ENCODE data around the gene ATP11C.
"Not testable (repeated sequence)": the region's sequence is repeated elsewhere in the genome, so short reads cannot be mapped to it uniquely, and the experiment has no call there.

The ATP11C gene

DNA sequence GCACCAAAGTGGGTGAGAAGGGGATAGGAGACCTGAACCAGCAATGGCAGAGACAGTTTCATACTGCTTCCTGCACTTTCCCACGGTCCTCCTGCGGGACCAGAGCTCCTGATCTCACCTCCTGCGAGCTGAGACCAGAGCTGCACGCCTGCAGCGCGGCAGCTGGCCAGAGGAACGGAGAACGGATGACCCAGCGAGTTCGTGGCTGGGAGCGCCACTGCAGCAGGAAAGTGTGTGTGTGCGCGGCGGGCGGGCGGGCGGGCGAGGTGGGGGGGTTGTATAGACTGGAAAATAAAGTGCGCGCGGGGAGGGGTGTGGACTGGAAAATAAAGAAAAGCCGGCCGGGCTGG, 241.4 kb downstream of the ATP11C start:
- H3K27ac ChIP-seq = no peak overlapping the region
- TF ChIP-seq, protein P1, sequence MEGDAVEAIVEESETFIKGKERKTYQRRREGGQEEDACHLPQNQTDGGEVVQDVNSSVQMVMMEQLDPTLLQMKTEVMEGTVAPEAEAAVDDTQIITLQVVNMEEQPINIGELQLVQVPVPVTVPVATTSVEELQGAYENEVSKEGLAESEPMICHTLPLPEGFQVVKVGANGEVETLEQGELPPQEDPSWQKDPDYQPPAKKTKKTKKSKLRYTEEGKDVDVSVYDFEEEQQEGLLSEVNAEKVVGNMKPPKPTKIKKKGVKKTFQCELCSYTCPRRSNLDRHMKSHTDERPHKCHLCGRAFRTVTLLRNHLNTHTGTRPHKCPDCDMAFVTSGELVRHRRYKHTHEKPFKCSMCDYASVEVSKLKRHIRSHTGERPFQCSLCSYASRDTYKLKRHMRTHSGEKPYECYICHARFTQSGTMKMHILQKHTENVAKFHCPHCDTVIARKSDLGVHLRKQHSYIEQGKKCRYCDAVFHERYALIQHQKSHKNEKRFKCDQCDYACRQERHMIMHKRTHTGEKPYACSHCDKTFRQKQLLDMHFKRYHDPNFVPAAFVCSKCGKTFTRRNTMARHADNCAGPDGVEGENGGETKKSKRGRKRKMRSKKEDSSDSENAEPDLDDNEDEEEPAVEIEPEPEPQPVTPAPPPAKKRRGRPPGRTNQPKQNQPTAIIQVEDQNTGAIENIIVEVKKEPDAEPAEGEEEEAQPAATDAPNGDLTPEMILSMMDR (conservative IDR thresholded peaks at IDR 0.05) = no peak

DNA sequence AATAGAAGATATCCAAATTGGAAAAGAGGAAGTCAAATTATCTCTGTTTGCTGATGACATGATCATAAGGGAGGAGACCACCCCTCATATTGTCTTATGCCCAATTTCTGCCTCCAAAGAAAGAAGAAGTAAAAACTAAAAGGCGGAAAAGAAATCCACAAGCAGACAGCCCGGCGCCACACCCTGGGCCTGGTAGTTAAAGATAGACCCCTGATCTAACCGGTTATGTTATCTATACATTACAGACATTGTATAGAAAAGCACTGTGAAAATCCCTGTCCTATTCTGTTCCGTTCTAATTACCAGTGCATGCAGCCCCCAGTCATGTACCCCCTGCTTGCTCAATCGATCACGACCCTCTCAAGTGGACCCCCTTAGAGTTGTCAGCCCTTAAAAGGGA, 247.7 kb downstream of the ATP11C start:
- H3K27ac ChIP-seq = not testable (repeated sequence)

DNA sequence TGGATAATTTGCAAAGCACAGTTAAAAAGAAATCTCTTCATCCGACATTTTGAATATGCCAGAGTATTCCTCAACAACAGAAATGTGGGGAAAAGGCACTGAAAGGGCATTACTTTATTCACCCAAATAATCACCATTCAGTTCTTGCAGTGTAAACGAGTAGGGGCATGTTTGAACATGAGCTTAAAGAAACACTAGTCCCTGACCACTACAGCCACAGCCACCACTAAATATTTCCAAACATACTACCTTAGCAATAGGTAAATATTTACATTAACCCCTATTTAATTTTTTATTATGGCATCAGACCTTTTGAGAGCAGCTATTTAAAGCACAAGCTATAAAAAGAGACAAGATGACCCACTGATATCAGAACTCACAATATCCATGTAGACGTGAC, 252.5 kb downstream of the ATP11C start:
- TF ChIP-seq, protein P1 (conservative IDR thresholded peaks at IDR 0.05) = no peak
- peak overlapping the region; percentile 24; the same call in 1 of the 2 replicates for H3K27ac ChIP-seq
